Measurements from ENCODE around the gene SLC22A5.

- TF ChIP-seq CTCF (IDR thresholded peaks at IDR 0.05) (no peak), POLR2A (IDR thresholded peaks at IDR 0.05) (no peak)
Measured at GRCh38 chr5:132417461-132417860, 48.0 kb downstream of the SLC22A5 start.
